ENCODE measurements around the gene VWF. TPM values are rescaled to one million over a fixed set of nuclear protein-coding genes. Genes with fewer than 3 reads are reported as not detected.
"Not testable (repeated sequence)": the region's sequence is repeated elsewhere in the genome, so short reads cannot be mapped to it uniquely, and the experiment has no call there.

The VWF gene
- total and polyA plus RNA-seq, 2 donors (not counting 1 experiment from before 2014, with no cell fraction given) = not detected

GRCh38 chr12:6161124-6161882 is 36.8 kb upstream of the VWF start:
- intact Hi-C loops (cut with micrococcal nuclease) = no loop called here
- no peak overlapping the region for H3K27ac Mint-ChIP-seq

GRCh38 chr12:6160049-6160649 is 35.7 kb upstream of the VWF start:
- ATAC-seq (ENCODE audit: low read depth); H3K4me3 ChIP-seq (ENCODE audit: control extremely low read depth in 1 of 5, extremely low read depth in 1 of 5, insufficient read depth in 1 of 5, low read depth in 2 of 5, low read length in 4 of 5); CTCF ChIA-PET; H3K79me2 ChIP-seq (ENCODE audit: control insufficient read depth, insufficient read depth, low read length); H3K9ac ChIP-seq (ENCODE audit: low read length); H3K4me3 Mint-ChIP-seq; H2AFZ ChIP-seq (ENCODE audit: insufficient read depth, low read depth, low read length, poor library complexity, severe bottlenecking); DNase-seq; H3K4me2 ChIP-seq (replicated peaks; ENCODE audit: low read depth, low read length, poor library complexity, severe bottlenecking); H3K4me1 ChIP-seq (ENCODE audit: control insufficient read depth in 2 of 2, insufficient read depth in 2 of 2, low read length in 2 of 2); POLR2A ChIA-PET; H3K27ac ChIP-seq (ENCODE audit: low read length in 2 of 2); H3K36me3 ChIP-seq (replicated peaks in 1 of 2; ENCODE audit: control extremely low read depth in 1 of 2, control insufficient read depth in 1 of 2, extremely low read depth in 1 of 2, insufficient read depth in 2 of 2, low read length in 1 of 2); H3K27me3 ChIP-seq (replicated peaks in 1 of 4; ENCODE audit: control extremely low read depth in 1 of 4, control insufficient read depth in 3 of 4, insufficient read depth in 4 of 4, low read length in 3 of 4); H3K4me1 Mint-ChIP-seq; H3K9me3 Mint-ChIP-seq (ENCODE audit: insufficient read depth); H3K27ac Mint-ChIP-seq; H4K20me1 ChIP-seq (ENCODE audit: control insufficient read depth, insufficient read depth, low read length, poor library complexity, severe bottlenecking); intact Hi-C loops (cut with micrococcal nuclease); H3K9me3 ChIP-seq (ENCODE audit: control extremely low read depth in 1 of 3, control insufficient read depth in 2 of 3, insufficient read depth in 1 of 3, low read length in 2 of 3): not testable (repeated sequence)
- 76% methylated on average over 19 of the region's 19 CpGs for WGBS (ENCODE audit: insufficient coverage)
- peaks cover 22% of the 10 kb centered on the region for H3K27me3 Mint-ChIP-seq

More at GRCh38 chr12:6161124-6161882, 36.8 kb upstream of the VWF start:
- Histone ChIP-seq H3K4me3 (ENCODE audit: control extremely low read depth in 1 of 5, extremely low read depth in 1 of 5, insufficient read depth in 1 of 5, low read depth in 2 of 5, low read length in 4 of 5) (no peak overlapping the region), H3K9me3 (ENCODE audit: control extremely low read depth in 1 of 3, control insufficient read depth in 2 of 3, insufficient read depth in 1 of 3, low read length in 2 of 3) (peaks cover 0 to under 1% (median 0%) of the 10 kb centered on the region in 3 donors), H3K4me2 (replicated peaks; ENCODE audit: low read depth, low read length, poor library complexity, severe bottlenecking) (no peak overlapping the region), H3K79me2 (ENCODE audit: control insufficient read depth, insufficient read depth, low read length) (no peaks in the 10 kb centered on the region), H3K27me3 (replicated peaks in 1 of 4; ENCODE audit: control extremely low read depth in 1 of 4, control insufficient read depth in 3 of 4, insufficient read depth in 4 of 4, low read length in 3 of 4) (no peaks in the 10 kb centered on the region), H3K4me1 (ENCODE audit: control insufficient read depth in 2 of 2, insufficient read depth in 2 of 2, low read length in 2 of 2) (no peaks in the 10 kb centered on the region), H4K20me1 (ENCODE audit: control insufficient read depth, insufficient read depth, low read length, poor library complexity, severe bottlenecking) (no peaks in the 10 kb centered on the region), H2AFZ (ENCODE audit: insufficient read depth, low read depth, low read length, poor library complexity, severe bottlenecking) (no peak overlapping the region), H3K9ac (ENCODE audit: low read length) (no peak overlapping the region), H3K27ac (ENCODE audit: low read length in 2 of 2) (no peak overlapping the region), H3K36me3 (replicated peaks in 1 of 2; ENCODE audit: control extremely low read depth in 1 of 2, control insufficient read depth in 1 of 2, extremely low read depth in 1 of 2, insufficient read depth in 2 of 2, low read length in 1 of 2) (no peaks in the 10 kb centered on the region)
- TF ChIP-seq CTCF (IDR thresholded peaks at IDR 0.05) = no peak
- TF ChIP-seq EZH2 (IDR thresholded peaks at IDR 0.05; ENCODE audit: borderline replicate concordance, insufficient read depth, low read depth, low read length, poor library complexity, severe bottlenecking) = no peak
- Mint-ChIP-seq H3K27me3 (peaks cover 22% of the 10 kb centered on the region), H3K4me1 (peaks cover 3% of the 10 kb centered on the region), H3K4me3 (no peak overlapping the region), H3K9me3 (ENCODE audit: insufficient read depth) (no peaks in the 10 kb centered on the region)
- WGBS (ENCODE audit: insufficient coverage) = 74% methylated on average over 3 of the region's 16 CpGs
- ATAC-seq (ENCODE audit: low read depth) (no peak), DNase-seq (no peak)
- ChIA-PET CTCF (no interaction called here), POLR2A (interaction anchor here (0.7 kb wide), 1 partner anchor 125 kb away, joined by 5 read pairs; no protein-coding TSS in a partner anchor)

GRCh38 chr12:6159166-6160011 is 34.9 kb upstream of the VWF start:
- CTCF ChIA-PET; H3K4me2 ChIP-seq (replicated peaks; ENCODE audit: low read depth, low read length, poor library complexity, severe bottlenecking); POLR2A ChIA-PET; H3K4me1 Mint-ChIP-seq; intact Hi-C loops (cut with micrococcal nuclease); H3K36me3 ChIP-seq (replicated peaks in 1 of 2; ENCODE audit: control extremely low read depth in 1 of 2, control insufficient read depth in 1 of 2, extremely low read depth in 1 of 2, insufficient read depth in 2 of 2, low read length in 1 of 2); H3K4me1 ChIP-seq (ENCODE audit: control insufficient read depth in 2 of 2, insufficient read depth in 2 of 2, low read length in 2 of 2); H2AFZ ChIP-seq (ENCODE audit: insufficient read depth, low read depth, low read length, poor library complexity, severe bottlenecking); ATAC-seq (ENCODE audit: low read depth); H3K4me3 ChIP-seq (ENCODE audit: control extremely low read depth in 1 of 5, extremely low read depth in 1 of 5, insufficient read depth in 1 of 5, low read depth in 2 of 5, low read length in 4 of 5); H3K27me3 ChIP-seq (replicated peaks in 1 of 4; ENCODE audit: control extremely low read depth in 1 of 4, control insufficient read depth in 3 of 4, insufficient read depth in 4 of 4, low read length in 3 of 4); H3K4me3 Mint-ChIP-seq; H3K9me3 ChIP-seq (ENCODE audit: control extremely low read depth in 1 of 3, control insufficient read depth in 2 of 3, insufficient read depth in 1 of 3, low read length in 2 of 3); H4K20me1 ChIP-seq (ENCODE audit: control insufficient read depth, insufficient read depth, low read length, poor library complexity, severe bottlenecking); H3K79me2 ChIP-seq (ENCODE audit: control insufficient read depth, insufficient read depth, low read length); H3K27ac ChIP-seq (ENCODE audit: low read length in 2 of 2); H3K9ac ChIP-seq (ENCODE audit: low read length); DNase-seq; H3K27ac Mint-ChIP-seq; H3K9me3 Mint-ChIP-seq (ENCODE audit: insufficient read depth): not testable (repeated sequence)
- H3K27me3 Mint-ChIP-seq = peaks cover 22% of the 10 kb centered on the region
- WGBS (ENCODE audit: insufficient coverage) = 98% methylated on average over 49 of the region's 50 CpGs
